ENCODE measurements around the gene ZNF407. TPM values are rescaled to one million over a fixed set of nuclear protein-coding genes. Genes with fewer than 3 reads are reported as not detected.
A peak's percentile ranks its signal among the peaks of the same experiment; 100 is the strongest.

The ZNF407 gene
- total and polyA plus RNA-seq, 10 donors, result 2.0 to 41.0 (median 26.3) TPM

- Histone ChIP-seq H3K4me3 (peak overlapping the region in 2 of 8 donors; percentile 17 to 48), H3K4me1 (peaks cover 0 to 61% (median 21%) of the 10 kb centered on the region in 6 donors), H3K36me3 (peaks cover 0 to 4% (median 0%) of the 10 kb centered on the region in 6 donors), H3K27me3 (replicated peaks in 1 of 7) (no peaks in the 10 kb centered on the region), H3K9me3 (no peaks in the 10 kb centered on the region), H3K27ac (peak overlapping the region; percentile 27 to 82 (median 70))
- 50 to 64% (median 53%) methylated on average over 19 of the region's 19 CpGs for WGBS, 5 donors
- intact Hi-C loops (cut with DNase I; ENCODE audit: low total_unique reads), result no loop called here
- no peak for DNase-seq
- TF ChIP-seq POLR2AphosphoS5 (IDR thresholded peaks at IDR 0.05) (peak in 2 of 3 donors; percentile 8 to 29), POLR2A (IDR thresholded peaks at IDR 0.05) (no peak)
- TF ChIP-seq, protein P1, sequence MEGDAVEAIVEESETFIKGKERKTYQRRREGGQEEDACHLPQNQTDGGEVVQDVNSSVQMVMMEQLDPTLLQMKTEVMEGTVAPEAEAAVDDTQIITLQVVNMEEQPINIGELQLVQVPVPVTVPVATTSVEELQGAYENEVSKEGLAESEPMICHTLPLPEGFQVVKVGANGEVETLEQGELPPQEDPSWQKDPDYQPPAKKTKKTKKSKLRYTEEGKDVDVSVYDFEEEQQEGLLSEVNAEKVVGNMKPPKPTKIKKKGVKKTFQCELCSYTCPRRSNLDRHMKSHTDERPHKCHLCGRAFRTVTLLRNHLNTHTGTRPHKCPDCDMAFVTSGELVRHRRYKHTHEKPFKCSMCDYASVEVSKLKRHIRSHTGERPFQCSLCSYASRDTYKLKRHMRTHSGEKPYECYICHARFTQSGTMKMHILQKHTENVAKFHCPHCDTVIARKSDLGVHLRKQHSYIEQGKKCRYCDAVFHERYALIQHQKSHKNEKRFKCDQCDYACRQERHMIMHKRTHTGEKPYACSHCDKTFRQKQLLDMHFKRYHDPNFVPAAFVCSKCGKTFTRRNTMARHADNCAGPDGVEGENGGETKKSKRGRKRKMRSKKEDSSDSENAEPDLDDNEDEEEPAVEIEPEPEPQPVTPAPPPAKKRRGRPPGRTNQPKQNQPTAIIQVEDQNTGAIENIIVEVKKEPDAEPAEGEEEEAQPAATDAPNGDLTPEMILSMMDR (IDR thresholded peaks at IDR 0.05 in 8 of 11, conservative IDR thresholded peaks at IDR 0.05 in 3 of 11), result no peak
These were observed 397.1 kb downstream of the ZNF407 start for GRCh38 chr18:74994502-74995418.

- no peaks in the 10 kb centered on the region for H3K9me3 ChIP-seq
- intact Hi-C loops (cut with DNase I; ENCODE audit: low total_unique reads), result no loop called here
- DNase-seq, result no peak
- H3K4me3 ChIP-seq, result peak overlapping the region in 1 of 8 donors; percentile 48
- H3K27me3 ChIP-seq (replicated peaks in 1 of 7), result no peaks in the 10 kb centered on the region
- WGBS, 5 donors, result 76 to 90% (median 85%) methylated on average over 2 of the region's 2 CpGs
- TF ChIP-seq, protein P1 (IDR thresholded peaks at IDR 0.05 in 8 of 11, conservative IDR thresholded peaks at IDR 0.05 in 3 of 11), result no peak
- no peak for TF ChIP-seq POLR2A (IDR thresholded peaks at IDR 0.05)
- peaks cover 0 to 4% (median 0%) of the 10 kb centered on the region in 6 donors for H3K36me3 ChIP-seq
- H3K27ac ChIP-seq, result peak overlapping the region; percentile 27 to 82 (median 70)
- H3K4me1 ChIP-seq, result peaks cover 0 to 57% (median 21%) of the 10 kb centered on the region in 6 donors
These were observed 397.7 kb downstream of the ZNF407 start for GRCh38 chr18:74995419-74995736.

GRCh38 chr18:74996055-74996454 is 398.4 kb downstream of the ZNF407 start:
- WGBS, 5 donors, result 89 to 95% (median 90%) methylated on average over 6 of the region's 6 CpGs
- intact Hi-C loops (cut with DNase I; ENCODE audit: low total_unique reads), result no loop called here
- Histone ChIP-seq H3K36me3 (peaks cover 0 to 4% (median 0%) of the 10 kb centered on the region in 6 donors), H3K4me3 (peak overlapping the region in 1 of 8 donors; percentile 48), H3K9me3 (no peaks in the 10 kb centered on the region), H3K27me3 (replicated peaks in 1 of 7) (no peaks in the 10 kb centered on the region), H3K27ac (peak overlapping the region in 4 of 8 donors; percentile 3 to 82 (median 78)), H3K4me1 (peaks cover 0 to 50% (median 19%) of the 10 kb centered on the region in 6 donors)
- no peak for DNase-seq
- no peak for TF ChIP-seq POLR2A (IDR thresholded peaks at IDR 0.05)
- no peak for TF ChIP-seq POLR2AphosphoS5 (IDR thresholded peaks at IDR 0.05)
- TF ChIP-seq, protein P1 (IDR thresholded peaks at IDR 0.05 in 8 of 11, conservative IDR thresholded peaks at IDR 0.05 in 3 of 11), result no peak

- Histone ChIP-seq H3K36me3 (peaks cover 0 to 4% (median 0%) of the 10 kb centered on the region in 6 donors), H3K9me3 (no peaks in the 10 kb centered on the region), H3K4me1 (peaks cover 0 to 43% (median 16%) of the 10 kb centered on the region in 6 donors), H3K27ac (no peak overlapping the region), H3K27me3 (replicated peaks in 1 of 7) (no peaks in the 10 kb centered on the region), H3K4me3 (no peak overlapping the region)
- 91 to 97% (median 94%) methylated on average over 6 of the region's 6 CpGs for WGBS, 5 donors
- DNase-seq, result no peak
- intact Hi-C loops (cut with DNase I; ENCODE audit: low total_unique reads), result no loop called here
- TF ChIP-seq, protein P1 (IDR thresholded peaks at IDR 0.05 in 8 of 11, conservative IDR thresholded peaks at IDR 0.05 in 3 of 11), result no peak
- TF ChIP-seq POLR2AphosphoS5 (IDR thresholded peaks at IDR 0.05) (no peak), POLR2A (IDR thresholded peaks at IDR 0.05) (no peak)
These were observed 399.3 kb downstream of the ZNF407 start for GRCh38 chr18:74996996-74997395.
